ENCODE data around the gene PTPN23.

Gene PTPN23

DNA sequence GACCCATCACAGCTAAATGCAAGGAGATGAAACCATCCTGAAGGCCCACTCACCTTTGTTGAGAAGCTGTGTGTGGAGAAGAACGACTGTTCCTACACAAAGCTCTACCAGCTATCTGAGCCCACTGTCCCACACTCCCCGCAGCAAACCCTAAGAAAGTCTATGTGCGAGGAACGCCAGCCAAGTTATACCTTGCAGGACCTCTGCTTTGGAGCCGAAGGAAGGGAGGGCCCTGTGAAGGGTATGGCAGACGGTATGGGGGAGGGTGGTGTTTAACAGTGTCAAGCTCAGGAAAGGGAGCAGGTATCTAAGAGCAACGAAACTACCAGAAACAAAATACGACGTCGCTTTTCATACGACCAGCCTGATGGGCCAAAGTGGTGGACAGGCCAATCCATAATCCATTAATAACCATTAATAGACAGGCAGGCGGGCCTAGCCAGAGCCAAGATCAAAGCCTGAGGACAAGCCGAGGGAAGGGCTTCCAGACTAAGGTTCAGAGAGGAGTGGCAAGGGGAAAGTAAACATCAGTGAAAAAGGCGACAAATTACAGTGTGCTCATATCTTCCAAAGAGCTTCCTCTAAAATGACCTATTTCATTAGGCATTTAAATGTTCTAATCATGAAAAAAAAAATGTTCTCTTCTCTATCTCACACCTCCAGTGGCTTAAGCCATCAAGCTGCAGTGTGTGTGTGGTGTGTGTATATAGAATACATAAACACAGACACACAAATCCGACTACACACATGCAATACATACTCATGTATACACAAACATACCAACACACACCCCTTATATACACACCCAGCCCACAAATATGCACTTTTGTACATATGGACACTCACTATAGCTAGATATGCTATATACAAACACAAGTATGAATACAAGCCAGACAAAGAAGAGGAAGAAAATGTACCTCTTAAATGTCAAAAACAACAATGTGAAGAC is 43.9 kb downstream of the PTPN23 start:
- Mint-ChIP-seq H3K4me1 (ENCODE audit: low read depth) (peaks cover 4% of the 10 kb centered on the region), H3K36me3 (ENCODE audit: low read depth) (peaks cover 12% of the 10 kb centered on the region), H3K27ac (no peak overlapping the region)

DNA sequence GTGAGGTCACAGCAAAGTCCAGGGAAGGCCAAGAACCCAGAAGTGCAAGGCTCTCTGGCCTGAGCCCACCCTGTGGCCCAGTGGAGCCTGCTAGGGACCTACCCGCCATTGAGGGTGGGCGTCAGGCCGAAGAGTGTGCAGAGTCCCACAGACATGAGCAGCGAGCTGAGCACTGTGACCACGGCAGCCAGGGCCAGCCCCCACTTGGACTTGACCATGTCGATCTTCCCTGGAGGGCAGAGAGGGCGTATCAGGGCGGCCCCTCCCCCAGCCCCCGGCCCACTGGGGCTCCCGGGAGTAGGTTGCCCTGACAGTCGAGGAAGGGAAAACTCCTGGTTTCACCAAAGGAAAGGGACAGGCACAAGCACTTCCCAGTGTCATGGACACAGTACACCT is 44.6 kb downstream of the PTPN23 start:
- H3K4me3 Mint-ChIP-seq: no peak overlapping the region
- H3K9me3 Mint-ChIP-seq: no peaks in the 10 kb centered on the region
- H3K4me1 Mint-ChIP-seq (ENCODE audit: low read depth): peaks cover 4% of the 10 kb centered on the region
- no peaks in the 10 kb centered on the region for H3K27me3 Mint-ChIP-seq (ENCODE audit: low read depth)
- H3K36me3 Mint-ChIP-seq (ENCODE audit: low read depth): peaks cover 12% of the 10 kb centered on the region
- no peak for DNase-seq (ENCODE audit: low spot score)
- H3K27ac Mint-ChIP-seq: no peak overlapping the region

More for the DNA sequence above, 43.9 kb downstream of the PTPN23 start:
- DNase-seq (ENCODE audit: low spot score): no peak
- Mint-ChIP-seq H3K27me3 (ENCODE audit: low read depth) (no peaks in the 10 kb centered on the region), H3K9me3 (no peaks in the 10 kb centered on the region), H3K4me3 (no peak overlapping the region)

DNA sequence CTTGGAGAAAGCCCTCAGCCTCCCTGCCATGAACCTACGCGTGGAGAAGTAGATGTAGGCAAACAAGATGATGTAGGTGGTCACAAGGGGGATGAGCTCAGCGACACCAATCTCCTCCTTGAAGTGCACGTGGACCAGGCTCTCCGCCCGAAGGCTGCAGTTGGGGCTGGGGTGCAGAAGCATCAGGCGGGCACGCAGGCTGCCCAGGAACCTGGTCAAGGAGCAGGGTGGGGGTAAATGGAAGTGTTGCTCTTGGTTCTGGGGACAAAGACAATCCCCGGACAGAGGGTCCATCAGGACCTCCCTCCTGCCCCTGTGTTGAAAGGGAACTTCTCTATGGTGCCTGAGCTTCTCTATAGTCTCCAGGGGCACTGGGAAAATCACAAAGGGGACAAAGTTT is 45.1 kb downstream of the PTPN23 start:
- peaks cover 9% of the 10 kb centered on the region for H3K36me3 Mint-ChIP-seq (ENCODE audit: low read depth)

DNA sequence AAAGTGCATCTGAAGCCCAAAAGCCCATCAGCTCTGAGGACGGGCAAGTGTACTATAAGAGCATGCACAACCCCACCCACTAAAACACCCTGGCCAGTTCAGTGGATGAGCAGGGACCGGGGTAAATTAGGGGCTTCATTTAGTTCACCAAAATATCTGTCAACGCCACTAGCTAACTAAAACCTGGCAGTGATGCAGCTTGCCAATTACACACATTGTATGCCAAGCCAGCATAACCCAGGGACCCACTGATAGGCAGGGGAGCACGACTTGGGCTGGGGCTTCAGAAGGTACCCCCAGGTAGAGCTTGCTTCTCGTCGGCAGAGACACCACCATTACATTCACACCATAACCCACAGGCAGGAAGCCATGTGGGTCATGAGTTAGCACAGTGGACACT is 47.0 kb downstream of the PTPN23 start:
- H3K36me3 Mint-ChIP-seq (ENCODE audit: low read depth): peaks cover 8% of the 10 kb centered on the region
- no peaks in the 10 kb centered on the region for H3K9me3 Mint-ChIP-seq
- H3K27ac Mint-ChIP-seq: no peak overlapping the region
- H3K27me3 Mint-ChIP-seq (ENCODE audit: low read depth): no peaks in the 10 kb centered on the region
- no peaks in the 10 kb centered on the region for H3K4me1 Mint-ChIP-seq (ENCODE audit: low read depth)
- H3K4me3 Mint-ChIP-seq: no peak overlapping the region
- DNase-seq (ENCODE audit: low spot score): no peak

More for the DNA sequence above, 45.1 kb downstream of the PTPN23 start:
- no peaks in the 10 kb centered on the region for H3K9me3 Mint-ChIP-seq
- H3K4me1 Mint-ChIP-seq (ENCODE audit: low read depth): peaks cover 4% of the 10 kb centered on the region
- no peak overlapping the region for H3K27ac Mint-ChIP-seq
- H3K27me3 Mint-ChIP-seq (ENCODE audit: low read depth): no peaks in the 10 kb centered on the region
- no peak for DNase-seq (ENCODE audit: low spot score)
- H3K4me3 Mint-ChIP-seq: no peak overlapping the region

DNA sequence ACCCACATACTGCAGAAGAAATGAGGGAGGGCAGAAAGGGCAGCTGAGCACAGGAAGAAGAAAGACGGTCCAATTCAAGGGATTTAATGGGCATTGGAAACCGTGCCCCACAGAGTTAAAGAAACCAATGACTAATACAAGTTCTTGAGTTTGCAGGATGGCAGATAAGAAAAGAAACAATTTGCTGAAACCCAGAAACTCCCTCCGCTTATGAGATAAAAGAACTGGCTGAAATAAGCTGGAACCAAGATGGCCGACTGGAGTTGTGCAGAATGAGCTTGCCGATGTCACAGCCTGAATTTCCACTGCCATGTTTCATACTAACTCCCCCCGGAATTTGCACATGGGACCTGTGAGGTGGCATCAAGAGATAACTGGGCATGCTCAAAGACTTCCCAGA is 47.8 kb downstream of the PTPN23 start:
- DNase-seq (ENCODE audit: low spot score): no peak
- Mint-ChIP-seq H3K4me3 (no peak overlapping the region), H3K4me1 (ENCODE audit: low read depth) (no peaks in the 10 kb centered on the region), H3K27ac (no peak overlapping the region), H3K36me3 (ENCODE audit: low read depth) (peaks cover 14% of the 10 kb centered on the region), H3K9me3 (no peaks in the 10 kb centered on the region), H3K27me3 (ENCODE audit: low read depth) (no peaks in the 10 kb centered on the region)

DNA sequence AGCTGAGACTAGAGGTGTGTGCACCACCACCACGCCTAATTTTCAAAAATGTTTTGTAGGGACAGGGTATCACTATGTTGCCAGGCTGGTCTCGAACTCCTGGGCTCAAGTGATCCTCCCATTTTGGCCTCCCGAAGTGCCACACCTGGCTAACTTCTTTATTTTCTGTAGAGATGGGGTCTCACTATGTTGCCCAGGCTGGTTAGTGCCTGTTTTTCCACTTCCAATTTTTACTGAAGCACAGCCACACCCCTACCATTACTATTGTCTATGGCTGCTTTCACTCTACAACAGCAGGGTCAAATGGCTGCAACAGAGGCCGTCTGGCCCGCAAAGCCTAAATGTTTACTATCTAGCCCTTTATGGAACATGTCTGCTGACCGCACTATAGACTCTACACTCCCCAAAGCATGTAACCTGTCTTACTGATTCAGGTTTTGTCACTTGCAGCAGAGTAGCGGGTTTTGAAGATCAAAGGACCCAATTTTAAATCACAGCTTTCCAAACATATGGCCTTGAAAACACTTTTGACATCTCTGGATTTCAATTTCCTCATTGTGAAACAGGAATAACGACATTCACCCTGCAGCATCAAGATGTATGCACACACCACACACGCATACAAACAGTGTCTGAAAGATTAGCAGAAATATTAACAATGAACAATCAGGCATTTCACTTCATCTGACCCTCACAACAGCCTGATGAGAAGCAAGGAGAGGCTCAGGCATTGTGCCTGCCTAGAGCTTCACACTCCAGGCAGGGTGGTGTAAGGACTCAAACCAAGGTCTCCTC is 48.9 kb downstream of the PTPN23 start:
- Mint-ChIP-seq H3K9me3 (no peaks in the 10 kb centered on the region), H3K27me3 (ENCODE audit: low read depth) (no peaks in the 10 kb centered on the region), H3K4me3 (no peak overlapping the region), H3K36me3 (ENCODE audit: low read depth) (peaks cover 20% of the 10 kb centered on the region), H3K4me1 (ENCODE audit: low read depth) (peaks cover 5% of the 10 kb centered on the region), H3K27ac (no peak overlapping the region)
- no peak for DNase-seq (ENCODE audit: low spot score)

DNA sequence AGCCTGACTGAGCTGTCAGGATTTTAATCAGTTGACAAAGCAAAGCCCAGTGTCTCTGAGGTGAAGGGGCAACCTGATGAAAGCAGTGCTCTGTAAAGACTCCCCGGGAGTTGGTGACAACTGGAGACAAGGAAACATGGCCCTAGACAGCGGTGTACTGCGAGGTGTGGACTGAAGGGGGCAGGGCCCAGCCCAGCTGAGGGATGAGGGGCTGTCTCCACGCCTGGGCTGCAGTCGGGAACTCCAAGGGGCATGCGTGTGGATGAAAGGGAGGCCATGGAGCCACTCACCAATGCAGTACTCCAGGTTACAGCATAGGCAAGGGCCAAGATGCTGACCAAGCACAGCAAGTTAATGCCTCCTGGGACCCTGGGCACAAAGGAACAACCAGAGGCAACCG is 49.8 kb downstream of the PTPN23 start:
- Mint-ChIP-seq H3K4me1 (ENCODE audit: low read depth) (peaks cover 5% of the 10 kb centered on the region), H3K9me3 (no peaks in the 10 kb centered on the region), H3K27ac (no peak overlapping the region)

DNA sequence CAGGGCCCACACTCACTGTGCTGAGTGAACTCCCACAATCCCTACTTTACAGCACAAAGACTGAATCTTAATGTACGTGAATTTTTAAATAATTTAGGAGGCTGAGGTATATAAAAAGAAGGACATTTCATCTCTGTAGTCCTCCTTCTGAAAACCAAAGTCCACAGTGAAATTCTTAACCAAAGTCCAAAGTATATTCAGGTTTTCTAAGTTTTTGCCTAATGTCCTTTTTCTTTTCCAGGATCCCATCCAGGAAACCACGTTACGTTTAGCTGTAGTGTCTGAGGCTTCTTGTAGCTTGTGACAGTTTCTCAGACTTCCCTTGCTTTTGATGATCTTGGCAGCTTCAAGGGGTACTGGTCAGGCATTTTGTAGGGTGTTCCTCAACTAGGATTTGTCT is 50.4 kb downstream of the PTPN23 start:
- peaks cover 20% of the 10 kb centered on the region for H3K36me3 Mint-ChIP-seq (ENCODE audit: low read depth)
- H3K4me3 Mint-ChIP-seq: no peak overlapping the region
- no peaks in the 10 kb centered on the region for H3K27me3 Mint-ChIP-seq (ENCODE audit: low read depth)
- H3K27ac Mint-ChIP-seq: no peak overlapping the region
- H3K4me1 Mint-ChIP-seq (ENCODE audit: low read depth): peaks cover 5% of the 10 kb centered on the region
- H3K9me3 Mint-ChIP-seq: no peaks in the 10 kb centered on the region
- DNase-seq (ENCODE audit: low spot score): no peak

More for the DNA sequence above, 49.8 kb downstream of the PTPN23 start:
- Mint-ChIP-seq H3K36me3 (ENCODE audit: low read depth) (peaks cover 20% of the 10 kb centered on the region), H3K27me3 (ENCODE audit: low read depth) (no peaks in the 10 kb centered on the region), H3K4me3 (no peak overlapping the region)
- no peak for DNase-seq (ENCODE audit: low spot score)

DNA sequence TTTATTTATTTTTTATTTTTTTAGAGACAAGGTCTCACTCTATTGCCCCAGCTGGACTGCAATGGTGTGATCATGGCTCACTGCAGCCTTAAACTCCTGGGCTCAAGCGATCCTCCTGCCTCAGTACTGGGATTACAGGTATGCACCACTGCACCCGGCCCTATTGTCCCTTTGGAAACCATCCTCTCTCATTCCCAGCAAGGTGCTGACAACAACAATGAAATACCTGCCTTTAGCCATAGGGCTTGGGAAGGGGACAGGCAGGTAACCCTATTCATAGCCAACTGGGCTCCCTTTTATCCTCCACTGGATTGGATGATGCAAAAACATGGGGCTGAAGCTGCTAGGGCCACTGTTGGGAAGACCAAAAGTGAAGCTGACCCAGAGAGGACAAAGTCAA is 51.9 kb downstream of the PTPN23 start:
- DNase-seq (ENCODE audit: low spot score): no peak
- Mint-ChIP-seq H3K4me3 (no peak overlapping the region), H3K4me1 (ENCODE audit: low read depth) (peaks cover 5% of the 10 kb centered on the region), H3K36me3 (ENCODE audit: low read depth) (peaks cover 20% of the 10 kb centered on the region), H3K27me3 (ENCODE audit: low read depth) (no peaks in the 10 kb centered on the region), H3K27ac (no peak overlapping the region), H3K9me3 (no peaks in the 10 kb centered on the region)

DNA sequence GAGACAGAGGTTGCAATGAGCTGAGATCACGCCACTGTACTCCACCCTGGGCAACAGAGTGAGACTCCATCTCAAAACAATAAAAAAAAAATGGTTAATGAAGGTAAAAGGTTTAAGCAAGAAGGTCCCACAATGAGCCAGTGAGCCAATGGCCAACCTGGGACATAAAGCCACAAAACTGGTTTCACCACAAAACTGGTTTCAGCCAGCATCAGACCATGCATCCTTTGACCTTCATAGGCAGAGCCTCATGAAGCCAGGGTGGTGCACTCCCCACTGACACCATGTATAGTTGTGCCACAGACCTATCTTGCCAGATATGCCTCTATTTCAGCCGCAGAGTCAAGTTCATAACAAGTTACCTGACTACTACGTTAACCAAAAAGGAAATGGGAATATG is 53.0 kb downstream of the PTPN23 start:
- H3K9me3 Mint-ChIP-seq: no peaks in the 10 kb centered on the region
- no peak for DNase-seq (ENCODE audit: low spot score)
- peaks cover 5% of the 10 kb centered on the region for H3K4me1 Mint-ChIP-seq (ENCODE audit: low read depth)
- peak overlapping the region; percentile 18 for H3K27ac Mint-ChIP-seq
- peaks cover 24% of the 10 kb centered on the region for H3K36me3 Mint-ChIP-seq (ENCODE audit: low read depth)
- no peak overlapping the region for H3K4me3 Mint-ChIP-seq
- no peaks in the 10 kb centered on the region for H3K27me3 Mint-ChIP-seq (ENCODE audit: low read depth)

DNA sequence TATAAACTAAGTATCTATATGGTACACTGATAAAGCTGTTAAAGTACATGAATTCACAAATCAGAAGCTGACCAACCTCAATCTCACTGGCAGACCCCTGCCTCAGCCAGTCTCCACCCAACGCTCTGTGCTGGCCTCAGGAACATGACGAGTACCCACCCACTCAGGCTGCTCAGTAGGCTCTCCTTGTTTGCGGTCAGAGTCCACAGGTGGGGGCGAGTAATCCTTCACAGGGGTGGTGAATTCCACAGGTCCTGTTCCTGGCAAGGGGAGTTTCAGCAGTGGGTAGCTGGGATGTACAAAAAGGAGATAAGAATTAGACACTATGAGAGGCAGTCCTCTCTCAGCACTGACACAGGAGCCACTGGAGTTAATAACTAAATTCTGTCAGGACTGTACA is 54.0 kb downstream of the PTPN23 start:
- no peaks in the 10 kb centered on the region for H3K9me3 Mint-ChIP-seq
- peaks cover 24% of the 10 kb centered on the region for H3K36me3 Mint-ChIP-seq (ENCODE audit: low read depth)
- peaks cover 5% of the 10 kb centered on the region for H3K4me1 Mint-ChIP-seq (ENCODE audit: low read depth)
- no peak for DNase-seq (ENCODE audit: low spot score)
- H3K27ac Mint-ChIP-seq: no peak overlapping the region
- H3K27me3 Mint-ChIP-seq (ENCODE audit: low read depth): no peaks in the 10 kb centered on the region
- no peak overlapping the region for H3K4me3 Mint-ChIP-seq

DNA sequence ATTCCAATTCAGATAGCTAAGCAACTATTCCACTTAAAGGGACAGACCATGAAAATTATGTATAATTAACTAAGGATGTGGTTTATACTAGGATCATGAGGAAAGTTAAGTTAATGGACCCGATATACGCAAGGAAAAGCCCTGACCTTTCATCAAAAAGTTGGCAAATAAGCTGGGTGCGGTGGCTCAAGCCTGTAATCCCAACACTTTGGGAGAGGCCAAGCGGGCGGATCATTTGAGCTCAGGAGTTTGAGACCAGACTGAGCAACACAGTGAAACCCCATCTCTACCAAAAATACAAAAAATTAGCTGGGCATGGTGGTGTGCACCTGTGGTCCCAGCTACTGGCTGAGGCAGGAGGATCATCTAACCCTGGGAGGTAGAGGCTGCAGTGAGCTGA is 55.4 kb downstream of the PTPN23 start:
- Mint-ChIP-seq H3K4me3 (no peak overlapping the region), H3K4me1 (ENCODE audit: low read depth) (peaks cover 5% of the 10 kb centered on the region), H3K27me3 (ENCODE audit: low read depth) (no peaks in the 10 kb centered on the region), H3K9me3 (no peaks in the 10 kb centered on the region), H3K36me3 (ENCODE audit: low read depth) (peaks cover 25% of the 10 kb centered on the region), H3K27ac (no peak overlapping the region)
- no peak for DNase-seq (ENCODE audit: low spot score)

DNA sequence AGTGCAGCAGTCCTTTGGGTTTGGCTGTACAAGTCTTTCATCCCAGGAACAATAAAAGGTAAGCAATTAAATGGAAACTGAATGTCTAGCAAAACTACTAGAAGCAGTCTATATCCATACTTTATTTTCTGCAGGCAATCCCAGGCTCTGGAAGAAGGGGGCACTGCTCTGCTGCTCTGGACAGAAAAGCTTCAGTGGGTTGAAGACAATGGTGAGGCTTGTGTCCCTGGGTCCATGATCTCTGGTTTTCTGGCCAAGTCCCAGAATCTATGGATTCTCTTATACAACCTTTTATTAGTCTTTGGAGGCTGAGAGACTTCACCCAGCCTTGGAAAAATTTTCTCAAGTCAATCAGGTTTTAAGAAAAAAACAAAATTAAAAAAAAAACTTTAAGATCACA is 59.3 kb downstream of the PTPN23 start:
- Mint-ChIP-seq H3K27ac (no peak overlapping the region), H3K4me1 (ENCODE audit: low read depth) (peaks cover 2% of the 10 kb centered on the region), H3K36me3 (ENCODE audit: low read depth) (peaks cover 15% of the 10 kb centered on the region), H3K27me3 (ENCODE audit: low read depth) (no peaks in the 10 kb centered on the region), H3K4me3 (no peak overlapping the region), H3K9me3 (no peaks in the 10 kb centered on the region)
- no peak for DNase-seq (ENCODE audit: low spot score)

DNA sequence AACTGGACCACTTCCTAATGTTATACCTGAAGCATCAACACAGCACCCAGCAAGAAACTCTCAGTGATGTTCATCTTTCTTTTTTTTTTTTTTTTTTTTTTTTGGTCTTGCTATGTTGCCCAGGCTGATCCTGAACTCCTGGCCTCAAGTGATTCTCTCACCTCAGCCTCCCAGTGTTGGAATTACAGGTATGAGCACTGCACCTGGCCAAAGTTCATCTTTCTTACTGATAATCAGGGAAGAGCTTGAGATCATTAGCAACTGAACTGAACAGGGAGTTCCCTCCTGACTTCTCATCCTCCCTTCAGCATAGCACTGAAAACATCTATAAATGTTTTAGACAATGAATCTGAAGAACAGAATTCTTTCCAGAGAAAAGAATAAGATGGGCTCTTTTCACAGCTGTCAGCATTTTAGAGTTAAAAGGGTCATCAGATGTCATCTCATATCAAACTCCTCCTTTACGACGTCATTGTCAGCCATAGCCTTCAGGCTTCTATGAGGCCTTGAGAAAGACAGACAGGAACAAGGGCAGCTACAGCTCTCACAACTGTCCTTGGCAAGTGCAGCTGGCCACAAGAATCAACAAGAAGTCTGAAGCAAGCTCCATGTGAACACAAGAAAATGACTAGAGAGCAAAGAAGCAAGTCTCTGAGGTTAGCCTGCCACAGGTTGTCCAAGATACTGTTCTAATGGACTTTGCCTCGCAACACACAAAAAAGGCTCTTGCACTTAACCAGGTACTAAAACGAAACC is 61.2 kb downstream of the PTPN23 start:
- H3K4me1 Mint-ChIP-seq (ENCODE audit: low read depth): peaks cover 2% of the 10 kb centered on the region
- no peak overlapping the region for H3K27ac Mint-ChIP-seq
- no peaks in the 10 kb centered on the region for H3K27me3 Mint-ChIP-seq (ENCODE audit: low read depth)
- peaks cover 19% of the 10 kb centered on the region for H3K36me3 Mint-ChIP-seq (ENCODE audit: low read depth)
- no peaks in the 10 kb centered on the region for H3K9me3 Mint-ChIP-seq
- no peak for DNase-seq (ENCODE audit: low spot score)
- no peak overlapping the region for H3K4me3 Mint-ChIP-seq
